Left lung (tissue), 10 donors: ENCODE results near the gene SMYD4. TPM values are rescaled to one million over a fixed set of nuclear protein-coding genes. Genes with fewer than 3 reads are reported as not detected.

Experiments used
- ATAC-seq: fragments of 200-7000 bp; cut with Tn5 transposase; one replicate; pipeline ENCODE4 v1.9.1; 2020; ENCODE audit warnings: moderate library complexity
- DNase-seq, 4 donors: peaks; one replicate each; pipeline ENCODE4 v3.0.0-alpha.2; 2013 to 2020
- H3K27ac ChIP-seq, 2 donors: fragments of 200-600 bp; sonication (generic) in 1 of 2; one replicate each; pipeline versions ENCODE4 v1.5.0 to v1.8.0; 2020 to 2021
- H3K27me3 ChIP-seq, 2 donors: fragments of 200-600 bp; sonication (generic) in 1 of 2; one replicate each; pipeline versions ENCODE4 v1.5.0 to v1.8.0; 2020 to 2021
- H3K36me3 ChIP-seq, 2 donors: fragments of 200-600 bp; sonication (generic) in 1 of 2; one replicate each; pipeline versions ENCODE4 v1.5.0 to v1.8.0; 2020 to 2021
- H3K4me1 ChIP-seq, 2 donors: fragments of 200-600 bp; one replicate each; pipeline ENCODE4 v1.8.0; 2021
- H3K4me3 ChIP-seq, 2 donors: fragments of 200-600 bp; sonication (generic) in 1 of 2; one replicate each; pipeline versions ENCODE4 v1.5.0 to v1.8.0; 2020 to 2021; ENCODE audit warnings: mild to moderate bottlenecking in 1 of 2
- H3K9me3 ChIP-seq, 2 donors: fragments of 200-600 bp; sonication (generic) in 1 of 2; one replicate each; pipeline versions ENCODE4 v1.5.0 to v1.8.0; 2020 to 2021
- CTCF ChIP-seq, 2 donors: fragments of 200-600 bp; sonication (generic) in 1 of 2; IDR thresholded peaks; one replicate each; pipeline versions ENCODE4 v1.5.0 to v1.8.0; 2021; ENCODE audit warnings: antibody characterized with exemption in 2 of 2
- intact Hi-C, 2 donors: fragments of 100-400 bp; cut with DNase I; formaldehyde crosslinking; loops; one replicate each; pipeline versions ENCODE4 v1.11.2 to v1.14.2; 2022
- polyA plus RNA-seq, 6 donors: library from polyadenylated mRNA; unstranded; fragments of 120-200 nt; gene quantifications; one replicate each; pipeline ENCODE4 v1.2.1, GENCODE V29; 2013; ENCODE audit not compliant: insufficient read length in 6 of 6
- total RNA-seq, 2 donors: library from RNA; stranded (reverse); fragmentation: NEBNext Ultra II Directional; extraction: Animal tissue kit (Norgen Biotek cat#: 25700); gene quantifications; one replicate each; pipeline ENCODE4 v1.2.1, GENCODE V29; 2021
- donor health status: DM: no; HTN: yes; CAD: no.
- donor health status: DM: no; HTN: no; CAD: no.

The SMYD4 gene
- total and polyA plus RNA-seq, 8 donors: 13.3 to 24.7 (median 21.2) TPM

GRCh38 chr17:1755827-1756262 lies 73.9 kb downstream of the SMYD4 start:
- H3K27ac ChIP-seq: no peak overlapping the region
- DNase-seq (no peak), ATAC-seq (no peak)
- no peak for TF ChIP-seq CTCF (IDR thresholded peaks at IDR 0.05)
- H3K27me3 ChIP-seq: no peaks in the 10 kb centered on the region
- H3K36me3 ChIP-seq: no peaks in the 10 kb centered on the region
- no peak overlapping the region for H3K4me3 ChIP-seq
- H3K4me1 ChIP-seq: peaks cover 0 to 48% of the 10 kb centered on the region in 2 donors
- intact Hi-C loops: no loop called here
- H3K9me3 ChIP-seq: no peaks in the 10 kb centered on the region

- no peak for TF ChIP-seq CTCF (IDR thresholded peaks at IDR 0.05)
- intact Hi-C loops: no loop called here
- Histone ChIP-seq H3K4me1 (peaks cover 0 to 48% of the 10 kb centered on the region in 2 donors), H3K9me3 (no peaks in the 10 kb centered on the region), H3K4me3 (peak overlapping the region in 1 of 2 donors; percentile 39), H3K27ac (no peak overlapping the region), H3K36me3 (no peaks in the 10 kb centered on the region), H3K27me3 (no peaks in the 10 kb centered on the region)
- ATAC-seq: no peak
- no peak for DNase-seq
These were observed 74.4 kb downstream of the SMYD4 start for GRCh38 chr17:1755252-1755826.

- DNase-seq (no peak), ATAC-seq (no peak)
- H3K27ac ChIP-seq: no peak overlapping the region
- peaks cover 0 to 45% of the 10 kb centered on the region in 2 donors for H3K4me1 ChIP-seq
- H3K27me3 ChIP-seq: no peaks in the 10 kb centered on the region
- peak overlapping the region in 1 of 2 donors; percentile 39 for H3K4me3 ChIP-seq
- H3K9me3 ChIP-seq: no peaks in the 10 kb centered on the region
- intact Hi-C loops: no loop called here
- no peaks in the 10 kb centered on the region for H3K36me3 ChIP-seq
- no peak for TF ChIP-seq CTCF (IDR thresholded peaks at IDR 0.05)
These were observed 75.1 kb downstream of the SMYD4 start for GRCh38 chr17:1754430-1755112.

GRCh38 chr17:1753767-1754429 lies 75.8 kb downstream of the SMYD4 start:
- no peaks in the 10 kb centered on the region for H3K9me3 ChIP-seq
- peak overlapping the region in 1 of 2 donors; percentile 77 for H3K27ac ChIP-seq
- H3K27me3 ChIP-seq: no peaks in the 10 kb centered on the region
- peaks cover 0 to 40% of the 10 kb centered on the region in 2 donors for H3K4me1 ChIP-seq
- no peak for TF ChIP-seq CTCF (IDR thresholded peaks at IDR 0.05)
- DNase-seq (no peak), ATAC-seq (no peak)
- intact Hi-C loops: no loop called here
- no peaks in the 10 kb centered on the region for H3K36me3 ChIP-seq
- peak overlapping the region in 1 of 2 donors; percentile 39 for H3K4me3 ChIP-seq
